B cell (primary cell): ENCODE measurements around the gene SUGCT. TPM values are rescaled to one million over a fixed set of nuclear protein-coding genes. Genes with fewer than 3 reads are reported as not detected.

ENCODE experiments used
- ATAC-seq: fragments of 200-7000 bp; cut with Tn5 transposase; one replicate; pipeline ENCODE4 v1.10.0; 2021; ENCODE audit warnings: low read depth, mild to moderate bottlenecking, moderate number of reproducible peaks, moderate library complexity
- CTCF ChIA-PET: fragments of 350-600 bp; sonication (Branson Sonifier 250); formaldehyde crosslinking; loops from one replicate; lab custom pipeline; 2021; ENCODE audit warnings: antibody characterized with exemption, inconsistent platforms; lab: Charles Lee
- POLR2A ChIA-PET: fragments of 350-600 bp; sonication (Branson Sonifier 250); formaldehyde crosslinking; loops from one replicate; lab custom pipeline; 2021; ENCODE audit warnings: antibody characterized with exemption; lab: Charles Lee
- DNase-seq: peaks from one replicate; pipeline ENCODE4 v3.0.0; 2013
- H2AFZ ChIP-seq: 2 replicates; pipeline ENCODE4 v1.6.1; 2012; ENCODE audit warnings: mild to moderate bottlenecking, low read depth, low read length; ENCODE audit not compliant: insufficient read depth, poor library complexity, severe bottlenecking
- H3K27ac ChIP-seq, 2 donors: 1 replicate in 1 of 2; 2 replicates in 1 of 2; pipeline ENCODE4 v1.5.1; 2012 to 2013; ENCODE audit warnings: low read length in 2 of 2, mild to moderate bottlenecking in 2 of 2, moderate library complexity in 1 of 2
- H3K27me3 ChIP-seq, 4 experiments: fragments of 200-600 bp in 1 of 4; sonication (generic) in 1 of 4; replicated peaks in 1 of 4; 1 replicate in 2 of 4; 2 replicates in 2 of 4; pipeline versions ENCODE4 v1.6.1 to v1.7.0; 2013 to 2016; ENCODE audit warnings: low read length in 3 of 4, mild to moderate bottlenecking in 2 of 4, mixed read lengths in 1 of 4, moderate library complexity in 1 of 4; ENCODE audit not compliant: insufficient read depth in 4 of 4, control insufficient read depth in 3 of 4; ENCODE audit errors: control extremely low read depth in 1 of 4
- H3K36me3 ChIP-seq, 2 experiments: replicated peaks in 1 of 2; 1 replicate in 1 of 2; 2 replicates in 1 of 2; pipeline versions ENCODE4 v1.6.1 to v1.7.1; 2013; ENCODE audit warnings: low read length in 1 of 2; ENCODE audit not compliant: insufficient read depth in 2 of 2, control insufficient read depth in 1 of 2; ENCODE audit errors: control extremely low read depth in 1 of 2, extremely low read depth in 1 of 2
- H3K4me1 ChIP-seq, 2 donors: fragments of 200-600 bp in 1 of 2; sonication (generic) in 1 of 2; 1 replicate in 1 of 2; 2 replicates in 1 of 2; pipeline versions ENCODE4 v1.5.1 to v1.6.1; 2013 to 2017; ENCODE audit warnings: low read length in 2 of 2; ENCODE audit not compliant: control insufficient read depth in 2 of 2, insufficient read depth in 2 of 2
- H3K4me2 ChIP-seq: replicated peaks from 2 replicates; pipeline ENCODE3; 2012; ENCODE audit warnings: mild to moderate bottlenecking, low read depth, low read length; ENCODE audit not compliant: poor library complexity, severe bottlenecking
- H3K4me3 ChIP-seq, 5 experiments: fragments of 200-600 bp in 1 of 5; sonication (generic) in 1 of 5; 1 replicate in 3 of 5; 2 replicates in 2 of 5; pipeline versions ENCODE4 v1.5.1 to v1.7.0; 2011 to 2016; ENCODE audit warnings: low read length in 4 of 5, mild to moderate bottlenecking in 4 of 5, low read depth in 2 of 5, control low read depth in 1 of 5, moderate library complexity in 1 of 5; ENCODE audit not compliant: insufficient read depth in 1 of 5; ENCODE audit errors: control extremely low read depth in 1 of 5, extremely low read depth in 1 of 5
- H3K79me2 ChIP-seq: fragments of 200-600 bp; sonication (generic); one replicate; pipeline ENCODE4 v1.6.0; 2016; ENCODE audit warnings: low read length; ENCODE audit not compliant: control insufficient read depth, insufficient read depth
- H3K9ac ChIP-seq: fragments of 200-600 bp; sonication (generic); 2 replicates; pipeline ENCODE4 v1.6.1; 2017; ENCODE audit warnings: mild to moderate bottlenecking, low read length, moderate library complexity
- H3K9me3 ChIP-seq, 3 donors: one replicate each; pipeline versions ENCODE4 v1.6.1 to v1.7.1; 2013; ENCODE audit warnings: low read length in 2 of 3; ENCODE audit not compliant: control insufficient read depth in 2 of 3, insufficient read depth in 1 of 3; ENCODE audit errors: control extremely low read depth in 1 of 3
- H4K20me1 ChIP-seq: 2 replicates; pipeline ENCODE4 v1.6.0; 2012; ENCODE audit warnings: mild to moderate bottlenecking, low read length; ENCODE audit not compliant: insufficient read depth, control insufficient read depth, poor library complexity, severe bottlenecking
- H3K27ac Mint-ChIP-seq: one replicate; pipeline ENCODE4 v1.8.0; 2021; ENCODE audit warnings: mixed read lengths
- H3K27me3 Mint-ChIP-seq: one replicate; pipeline ENCODE4 v1.8.0; 2021; ENCODE audit warnings: mixed read lengths
- H3K4me1 Mint-ChIP-seq: one replicate; pipeline ENCODE4 v1.8.0; 2021; ENCODE audit warnings: mixed read lengths
- H3K4me3 Mint-ChIP-seq: one replicate; pipeline ENCODE4 v1.8.0; 2021; ENCODE audit warnings: mixed read lengths
- H3K9me3 Mint-ChIP-seq: one replicate; pipeline ENCODE4 v1.8.0; 2022; ENCODE audit warnings: mixed read lengths; ENCODE audit not compliant: insufficient read depth
- EZH2 ChIP-seq: IDR thresholded peaks from 2 replicates; pipeline ENCODE4 v1.6.1; 2012; ENCODE audit warnings: borderline replicate concordance, low read depth, mild to moderate bottlenecking, moderate library complexity, low read length; ENCODE audit not compliant: insufficient read depth, poor library complexity, severe bottlenecking
- WGBS: methylation state at CpG from one replicate; pipeline ENCODE4 v1.1.5; 2013; ENCODE audit warnings: missing lambda C conversion rate; ENCODE audit not compliant: insufficient coverage; 5-methylcytosine and 5-hydroxymethylcytosine counted together
- intact Hi-C: fragments of 100-400 bp; cut with micrococcal nuclease; formaldehyde crosslinking; loops from one replicate; pipeline ENCODE4 v1.10.0; 2022
- polyA plus RNA-seq: library from polyadenylated mRNA; depleted of rRNA; stranded (reverse); fragments of >200 nt; gene quantifications from 2 replicates; pipeline ENCODE4 v1.2.3, GENCODE V29; 2012
- total RNA-seq, 2 donors: library from RNA; stranded (reverse); fragments of 120-200 nt in 1 of 2; gene quantifications; 1 replicate in 1 of 2; 2 replicates in 1 of 2; pipeline versions ENCODE4 v1.2.3 to v1.2.4, GENCODE V29; 2013 to 2022
- TF ChIP-seq, protein P1 (sequence below): fragments of 200-600 bp; IDR thresholded peaks from one replicate; pipeline ENCODE4 v1.8.0; 2022; ENCODE audit warnings: antibody characterized with exemption, mild to moderate bottlenecking

The SUGCT gene
- total and polyA plus RNA-seq, 2 donors (not counting 1 experiment from before 2014, with no cell fraction given), result 0.19 to 0.86 TPM

DNA sequence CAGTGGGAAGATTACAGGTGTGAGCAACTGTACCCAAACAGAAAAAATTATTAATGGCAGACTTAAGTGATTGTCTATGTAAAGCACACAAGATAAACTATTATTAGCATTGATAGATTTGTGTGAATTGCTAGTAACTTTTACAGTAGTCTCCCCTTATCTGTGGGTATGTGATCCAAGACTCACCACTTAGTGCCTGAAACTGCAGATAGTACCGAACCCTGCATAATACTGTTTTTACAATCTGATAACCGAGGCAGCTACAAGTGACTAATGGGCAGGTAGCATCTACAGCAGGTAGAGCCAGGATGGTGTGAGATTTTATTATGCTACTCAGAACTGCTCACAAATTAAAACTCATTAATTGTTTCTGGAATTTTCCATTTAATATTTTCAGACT, 31.9 kb upstream of the SUGCT start:
- no peak for TF ChIP-seq EZH2
- WGBS, result 100% methylated on average over 1 of the region's 2 CpGs
- no peak overlapping the region for H3K4me2 ChIP-seq
- H3K4me1 ChIP-seq, result no peaks in the 10 kb centered on the region
- H3K27ac ChIP-seq, result no peak overlapping the region
- Mint-ChIP-seq H3K9me3 (no peaks in the 10 kb centered on the region), H3K27ac (no peak overlapping the region), H3K4me3 (no peak overlapping the region), H3K4me1 (no peaks in the 10 kb centered on the region), H3K27me3 (no peaks in the 10 kb centered on the region)
- H4K20me1 ChIP-seq, result no peaks in the 10 kb centered on the region
- ATAC-seq (no peak), DNase-seq (no peak)
- CTCF ChIA-PET, result no interaction called here
- H3K9ac ChIP-seq, result no peak overlapping the region
- POLR2A ChIA-PET, result no interaction called here
- no peaks in the 10 kb centered on the region for H3K27me3 ChIP-seq
- no peak overlapping the region for H3K4me3 ChIP-seq
- no peaks in the 10 kb centered on the region for H3K9me3 ChIP-seq
- no peaks in the 10 kb centered on the region for H3K79me2 ChIP-seq
- no peak overlapping the region for H2AFZ ChIP-seq
- H3K36me3 ChIP-seq, result no peaks in the 10 kb centered on the region
- intact Hi-C loops, result no loop called here

DNA sequence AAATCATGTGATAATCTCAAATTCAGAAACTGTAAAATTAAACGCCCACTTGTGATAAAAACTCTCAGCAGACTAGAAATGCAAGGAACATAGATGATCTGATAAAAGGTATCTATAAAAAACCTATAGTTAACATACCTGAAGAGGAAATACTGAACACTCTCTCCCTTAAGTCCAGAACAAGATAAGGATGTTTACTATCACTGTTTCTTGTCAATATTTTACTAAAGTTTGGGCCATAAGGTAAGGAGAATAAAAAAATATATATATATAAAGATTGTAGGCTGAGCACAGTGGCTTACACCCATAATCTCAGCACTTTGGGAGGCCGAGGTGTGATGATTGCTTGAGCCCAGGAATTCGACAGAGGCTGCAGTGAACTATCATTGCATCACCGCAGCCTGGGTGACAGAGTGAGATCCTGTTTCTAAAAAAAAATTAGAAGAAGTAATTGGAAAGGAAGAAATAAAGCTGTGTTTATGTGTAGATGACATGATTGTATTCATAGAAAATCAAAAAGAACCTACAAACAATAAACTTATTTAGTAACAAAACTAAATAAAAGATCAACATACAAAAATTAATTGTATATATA, 28.8 kb upstream of the SUGCT start:
- H3K36me3 ChIP-seq, result no peaks in the 10 kb centered on the region
- ChIA-PET CTCF (no interaction called here), POLR2A (no interaction called here)
- H3K4me2 ChIP-seq, result no peak overlapping the region
- no peaks in the 10 kb centered on the region for H3K9me3 Mint-ChIP-seq
- TF ChIP-seq EZH2, result no peak
- TF ChIP-seq, protein P1, sequence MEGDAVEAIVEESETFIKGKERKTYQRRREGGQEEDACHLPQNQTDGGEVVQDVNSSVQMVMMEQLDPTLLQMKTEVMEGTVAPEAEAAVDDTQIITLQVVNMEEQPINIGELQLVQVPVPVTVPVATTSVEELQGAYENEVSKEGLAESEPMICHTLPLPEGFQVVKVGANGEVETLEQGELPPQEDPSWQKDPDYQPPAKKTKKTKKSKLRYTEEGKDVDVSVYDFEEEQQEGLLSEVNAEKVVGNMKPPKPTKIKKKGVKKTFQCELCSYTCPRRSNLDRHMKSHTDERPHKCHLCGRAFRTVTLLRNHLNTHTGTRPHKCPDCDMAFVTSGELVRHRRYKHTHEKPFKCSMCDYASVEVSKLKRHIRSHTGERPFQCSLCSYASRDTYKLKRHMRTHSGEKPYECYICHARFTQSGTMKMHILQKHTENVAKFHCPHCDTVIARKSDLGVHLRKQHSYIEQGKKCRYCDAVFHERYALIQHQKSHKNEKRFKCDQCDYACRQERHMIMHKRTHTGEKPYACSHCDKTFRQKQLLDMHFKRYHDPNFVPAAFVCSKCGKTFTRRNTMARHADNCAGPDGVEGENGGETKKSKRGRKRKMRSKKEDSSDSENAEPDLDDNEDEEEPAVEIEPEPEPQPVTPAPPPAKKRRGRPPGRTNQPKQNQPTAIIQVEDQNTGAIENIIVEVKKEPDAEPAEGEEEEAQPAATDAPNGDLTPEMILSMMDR, result no peak
- H3K4me1 Mint-ChIP-seq, result no peaks in the 10 kb centered on the region
- no peaks in the 10 kb centered on the region for H3K79me2 ChIP-seq
- H3K9ac ChIP-seq, result no peak overlapping the region
- H3K27ac Mint-ChIP-seq, result no peak overlapping the region
- no peak overlapping the region for H3K4me3 Mint-ChIP-seq
- no peak overlapping the region for H3K4me3 ChIP-seq
- no peaks in the 10 kb centered on the region for H3K4me1 ChIP-seq
- no peaks in the 10 kb centered on the region for H3K9me3 ChIP-seq
- no CpG with 5 or more reads among the region's 4 CpGs for WGBS
- no peaks in the 10 kb centered on the region for H3K27me3 Mint-ChIP-seq
- no peak overlapping the region for H3K27ac ChIP-seq
- intact Hi-C loops, result no loop called here
- DNase-seq, result no peak
- H3K27me3 ChIP-seq, result no peaks in the 10 kb centered on the region
- H4K20me1 ChIP-seq, result no peaks in the 10 kb centered on the region
- H2AFZ ChIP-seq, result no peak overlapping the region
- no peak for ATAC-seq
